ENCODE measurements around the gene PFKP. TPM values are rescaled to one million over a fixed set of nuclear protein-coding genes. Genes with fewer than 3 reads are reported as not detected.

Gene PFKP
- total and polyA plus RNA-seq, 5 donors from 2014 or later = 43.1 to 103 (median 52.3) TPM

DNA sequence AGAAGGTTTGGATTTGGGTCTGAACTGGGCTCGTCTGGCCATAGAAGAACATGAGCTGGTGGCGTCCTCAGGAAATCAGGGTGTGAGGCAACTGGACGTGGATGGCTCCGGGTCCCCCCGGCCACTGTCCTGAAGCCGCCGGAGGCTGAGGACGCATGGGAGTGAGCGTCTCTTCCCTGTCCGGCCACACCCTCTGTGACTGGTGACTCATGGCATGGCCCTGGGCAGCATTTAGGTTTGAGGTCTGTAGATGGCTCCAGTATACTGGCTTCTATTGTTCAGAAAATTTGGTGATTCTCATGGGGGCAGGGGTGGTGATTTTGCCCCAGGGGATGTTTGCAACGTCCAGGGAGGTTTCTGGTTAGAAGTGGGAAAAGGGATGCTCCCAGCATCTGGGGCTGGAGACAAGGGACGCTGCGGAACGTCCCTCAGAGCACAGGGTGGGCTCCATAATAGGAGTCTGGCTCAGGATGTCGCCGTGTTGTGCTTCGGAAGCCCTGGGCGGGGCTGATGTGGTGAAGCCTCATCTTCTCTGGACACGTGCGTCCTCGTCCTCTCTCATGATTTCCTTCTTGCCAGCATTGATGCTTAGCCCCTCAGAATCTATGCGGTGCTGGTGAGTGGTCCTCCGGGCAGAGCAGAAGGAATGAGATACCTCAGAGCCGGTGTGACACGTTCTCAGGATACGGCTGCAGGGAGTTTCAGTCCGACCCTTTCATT is 55.3 kb downstream of the PFKP start:
- peaks cover 47% of the 10 kb centered on the region for H3K36me3 ChIP-seq (ENCODE audit: control insufficient read depth, insufficient read depth, low read length)
- no peak overlapping the region for H3K27ac Mint-ChIP-seq

DNA sequence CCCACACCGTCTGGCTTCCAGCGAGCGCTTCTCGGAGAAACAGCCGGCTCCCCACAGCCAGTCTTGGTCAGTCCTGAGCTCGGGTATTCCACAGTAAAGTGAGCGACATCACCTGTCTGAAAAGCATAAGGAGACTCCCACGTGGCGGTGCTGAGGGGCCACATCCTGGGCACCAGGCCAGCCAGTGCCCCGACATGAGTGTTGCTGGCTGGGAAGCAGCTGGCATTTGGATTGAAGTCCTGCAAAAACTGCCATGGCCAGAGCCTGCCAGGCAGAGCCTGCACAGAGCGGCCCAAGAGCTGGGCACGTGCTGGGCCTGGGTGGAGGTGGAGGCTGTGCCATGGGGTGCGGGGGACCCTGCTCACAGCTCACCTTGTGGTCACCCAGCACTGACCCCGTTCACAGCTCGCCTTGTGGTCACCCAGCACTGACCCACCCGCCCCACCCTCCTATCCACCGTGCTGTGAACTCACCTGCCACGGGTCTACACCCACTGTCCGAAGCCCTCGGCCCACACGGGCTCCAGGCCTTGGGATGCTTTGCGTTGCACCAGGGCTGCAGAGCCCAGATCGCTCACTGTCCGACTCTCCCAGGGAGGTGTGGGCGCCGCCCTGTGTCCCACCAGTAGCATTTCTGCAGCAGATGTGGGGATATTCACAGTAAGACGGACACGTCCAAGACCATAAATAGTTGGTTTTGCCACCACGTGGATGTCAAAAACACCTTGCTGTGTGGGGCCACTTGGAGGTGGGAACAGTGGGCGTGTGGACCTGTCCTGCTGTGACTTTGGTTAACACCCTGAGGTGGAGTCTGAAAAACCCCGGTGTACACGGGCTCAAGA is 56.4 kb downstream of the PFKP start:
- Histone ChIP-seq H3K4me1 (ENCODE audit: control insufficient read depth, insufficient read depth, low read length, poor library complexity, severe bottlenecking) (no peaks in the 10 kb centered on the region), H3K36me3 (ENCODE audit: control insufficient read depth, insufficient read depth, low read length) (peaks cover 39% of the 10 kb centered on the region), H3K4me3 (ENCODE audit: low read depth, low read length) (no peak overlapping the region), H3K27ac (ENCODE audit: insufficient read depth, low read length, poor library complexity, severe bottlenecking) (no peak overlapping the region), H3K9me3 (ENCODE audit: control insufficient read depth in 2 of 2, low read length in 2 of 2) (no peaks in the 10 kb centered on the region), H3K27me3 (ENCODE audit: control insufficient read depth, insufficient read depth, low read length) (no peaks in the 10 kb centered on the region)
- Mint-ChIP-seq H3K9me3 (peaks cover 0 to 1% (median 0%) of the 10 kb centered on the region in 7 donors), H3K27me3 (no peaks in the 10 kb centered on the region), H3K4me3 (no peak overlapping the region), H3K4me1 (no peaks in the 10 kb centered on the region), H3K36me3 (peaks cover 22% of the 10 kb centered on the region), H3K27ac (no peak overlapping the region)
- DNase-seq (no peak), ATAC-seq (ENCODE audit: low read depth in 2 of 2) (no peak)

More for the DNA sequence above, 55.3 kb downstream of the PFKP start:
- Mint-ChIP-seq H3K36me3 (peaks cover 27% of the 10 kb centered on the region), H3K9me3 (peaks cover 0 to 1% (median 0%) of the 10 kb centered on the region in 7 donors), H3K4me1 (no peaks in the 10 kb centered on the region), H3K27me3 (no peaks in the 10 kb centered on the region), H3K4me3 (no peak overlapping the region)
- no peaks in the 10 kb centered on the region for H3K9me3 ChIP-seq (ENCODE audit: control insufficient read depth in 2 of 2, low read length in 2 of 2)
- DNase-seq (no peak), ATAC-seq (ENCODE audit: low read depth in 2 of 2) (no peak)
- no peaks in the 10 kb centered on the region for H3K27me3 ChIP-seq (ENCODE audit: control insufficient read depth, insufficient read depth, low read length)
- no peaks in the 10 kb centered on the region for H3K4me1 ChIP-seq (ENCODE audit: control insufficient read depth, insufficient read depth, low read length, poor library complexity, severe bottlenecking)
- H3K4me3 ChIP-seq (ENCODE audit: low read depth, low read length) = no peak overlapping the region
- no peak overlapping the region for H3K27ac ChIP-seq (ENCODE audit: insufficient read depth, low read length, poor library complexity, severe bottlenecking)

DNA sequence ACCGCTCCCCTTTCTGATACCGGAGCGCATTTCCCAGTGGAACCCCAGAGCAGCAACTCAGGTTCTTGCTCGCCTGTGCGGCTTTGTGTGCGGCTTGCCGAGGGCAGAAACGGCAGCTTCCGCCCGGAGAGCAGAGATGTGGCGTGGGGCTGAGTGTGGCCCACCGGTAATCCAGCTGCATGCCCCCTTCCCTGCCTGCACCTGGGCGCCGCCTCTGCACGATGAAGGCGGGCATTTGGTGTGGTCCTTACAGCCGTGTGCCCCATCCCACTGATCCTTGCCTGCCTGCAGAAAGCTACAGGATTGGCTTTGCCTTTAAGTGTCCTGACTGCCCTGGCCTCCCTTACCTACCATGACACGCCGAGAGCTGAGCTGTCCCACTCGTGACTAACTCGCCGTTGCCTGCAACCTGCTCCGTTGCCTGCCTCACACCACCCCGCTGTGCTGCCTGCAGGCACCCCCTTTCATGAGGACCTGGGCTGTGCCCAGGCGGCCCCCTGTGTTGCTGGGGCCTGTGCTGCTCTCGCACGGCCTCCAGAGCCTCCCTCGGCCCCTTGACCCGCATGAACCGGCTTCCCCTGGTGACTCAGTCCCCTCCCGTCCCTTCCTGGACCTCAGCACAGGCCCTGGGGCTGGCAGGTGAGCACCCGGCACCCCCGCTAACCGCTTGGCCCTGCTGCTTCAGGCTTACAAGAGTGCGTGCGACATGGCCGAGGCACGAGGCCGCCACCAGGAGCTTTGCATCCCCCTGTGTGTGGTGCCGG is 57.2 kb downstream of the PFKP start:
- Mint-ChIP-seq H3K4me1 (no peaks in the 10 kb centered on the region), H3K36me3 (peaks cover 20% of the 10 kb centered on the region), H3K27me3 (no peaks in the 10 kb centered on the region), H3K9me3 (peaks cover 0 to 1% (median 0%) of the 10 kb centered on the region in 7 donors), H3K27ac (no peak overlapping the region), H3K4me3 (no peak overlapping the region)
- H3K27me3 ChIP-seq (ENCODE audit: control insufficient read depth, insufficient read depth, low read length) = no peaks in the 10 kb centered on the region
- H3K9me3 ChIP-seq (ENCODE audit: control insufficient read depth in 2 of 2, low read length in 2 of 2) = no peaks in the 10 kb centered on the region
- ATAC-seq (ENCODE audit: low read depth in 2 of 2) = no peak
- no peak overlapping the region for H3K4me3 ChIP-seq (ENCODE audit: low read depth, low read length)
- H3K36me3 ChIP-seq (ENCODE audit: control insufficient read depth, insufficient read depth, low read length) = peaks cover 36% of the 10 kb centered on the region
- DNase-seq = no peak
- no peaks in the 10 kb centered on the region for H3K4me1 ChIP-seq (ENCODE audit: control insufficient read depth, insufficient read depth, low read length, poor library complexity, severe bottlenecking)
- H3K27ac ChIP-seq (ENCODE audit: insufficient read depth, low read length, poor library complexity, severe bottlenecking) = no peak overlapping the region

DNA sequence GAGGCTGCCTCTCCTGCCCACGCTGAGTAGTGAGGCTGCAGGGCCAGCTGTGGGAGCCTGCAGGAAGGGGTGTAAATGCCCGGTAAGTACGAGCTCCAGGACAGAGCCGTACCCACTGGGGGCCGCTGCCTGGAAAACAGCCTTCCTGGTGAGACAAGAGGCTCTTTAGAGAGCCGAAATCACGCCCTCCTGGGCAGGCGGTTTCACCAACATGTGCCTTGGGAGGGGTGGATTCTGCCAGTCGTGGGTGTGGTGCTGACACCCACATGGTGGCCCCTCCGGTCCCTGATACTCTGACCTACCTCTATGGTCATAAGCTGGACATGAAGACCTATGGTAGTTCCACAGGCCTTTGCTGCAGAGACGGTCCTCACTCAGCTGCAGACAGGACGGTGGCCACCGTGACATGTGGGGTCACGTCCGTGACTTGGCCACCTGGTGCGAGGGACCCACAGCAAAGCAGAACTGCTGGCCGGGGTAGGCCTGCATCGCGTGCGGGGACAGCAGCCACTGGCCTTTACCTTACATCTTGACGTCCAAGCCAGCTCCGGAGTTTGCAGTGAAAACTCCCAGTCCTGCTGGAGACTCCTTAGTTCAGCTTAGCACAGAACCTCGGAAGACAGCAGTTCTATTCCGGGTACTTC is 58.3 kb downstream of the PFKP start:
- ATAC-seq (ENCODE audit: low read depth in 2 of 2) (no peak), DNase-seq (no peak)
- peaks cover 27% of the 10 kb centered on the region for H3K36me3 Mint-ChIP-seq
- Histone ChIP-seq H3K9me3 (ENCODE audit: control insufficient read depth in 2 of 2, low read length in 2 of 2) (no peaks in the 10 kb centered on the region), H3K27me3 (ENCODE audit: control insufficient read depth, insufficient read depth, low read length) (no peaks in the 10 kb centered on the region), H3K4me1 (ENCODE audit: control insufficient read depth, insufficient read depth, low read length, poor library complexity, severe bottlenecking) (no peaks in the 10 kb centered on the region), H3K36me3 (ENCODE audit: control insufficient read depth, insufficient read depth, low read length) (peaks cover 36% of the 10 kb centered on the region), H3K4me3 (ENCODE audit: low read depth, low read length) (no peak overlapping the region), H3K27ac (ENCODE audit: insufficient read depth, low read length, poor library complexity, severe bottlenecking) (no peak overlapping the region)
- no peaks in the 10 kb centered on the region for H3K4me1 Mint-ChIP-seq
- no peak overlapping the region for H3K27ac Mint-ChIP-seq
- H3K4me3 Mint-ChIP-seq = no peak overlapping the region
- H3K9me3 Mint-ChIP-seq = peaks cover 0 to 2% (median 0%) of the 10 kb centered on the region in 7 donors
- H3K27me3 Mint-ChIP-seq = no peaks in the 10 kb centered on the region

DNA sequence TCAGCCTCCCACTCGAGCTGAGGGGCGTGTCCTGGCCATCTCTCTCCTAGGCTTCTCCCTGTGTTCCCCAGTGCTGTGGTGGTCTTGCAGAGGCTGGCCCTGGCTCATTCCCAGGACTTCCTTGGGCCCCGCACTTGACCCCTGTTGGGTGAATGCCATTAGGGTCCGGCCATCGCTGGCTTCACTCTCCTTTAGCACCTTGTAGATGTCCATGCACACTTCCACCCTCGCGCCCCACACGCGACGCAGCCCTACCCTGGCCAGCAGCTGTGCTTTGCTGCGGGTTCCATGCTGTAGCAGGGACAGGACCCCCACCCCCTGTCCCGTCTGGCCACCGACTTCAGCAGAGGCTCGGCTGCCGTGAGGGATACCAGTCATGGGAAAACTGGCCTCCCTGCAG is 58.9 kb downstream of the PFKP start:
- Mint-ChIP-seq H3K4me1 (no peaks in the 10 kb centered on the region), H3K9me3 (peaks cover 0 to 2% (median 0%) of the 10 kb centered on the region in 7 donors), H3K36me3 (peaks cover 27% of the 10 kb centered on the region), H3K27ac (no peak overlapping the region), H3K27me3 (no peaks in the 10 kb centered on the region), H3K4me3 (no peak overlapping the region)
- Histone ChIP-seq H3K27me3 (ENCODE audit: control insufficient read depth, insufficient read depth, low read length) (no peaks in the 10 kb centered on the region), H3K4me3 (ENCODE audit: low read depth, low read length) (no peak overlapping the region), H3K9me3 (ENCODE audit: control insufficient read depth in 2 of 2, low read length in 2 of 2) (no peaks in the 10 kb centered on the region), H3K36me3 (ENCODE audit: control insufficient read depth, insufficient read depth, low read length) (peaks cover 35% of the 10 kb centered on the region), H3K4me1 (ENCODE audit: control insufficient read depth, insufficient read depth, low read length, poor library complexity, severe bottlenecking) (no peaks in the 10 kb centered on the region), H3K27ac (ENCODE audit: insufficient read depth, low read length, poor library complexity, severe bottlenecking) (no peak overlapping the region)
- ATAC-seq (ENCODE audit: low read depth in 2 of 2) (no peak), DNase-seq (no peak)

DNA sequence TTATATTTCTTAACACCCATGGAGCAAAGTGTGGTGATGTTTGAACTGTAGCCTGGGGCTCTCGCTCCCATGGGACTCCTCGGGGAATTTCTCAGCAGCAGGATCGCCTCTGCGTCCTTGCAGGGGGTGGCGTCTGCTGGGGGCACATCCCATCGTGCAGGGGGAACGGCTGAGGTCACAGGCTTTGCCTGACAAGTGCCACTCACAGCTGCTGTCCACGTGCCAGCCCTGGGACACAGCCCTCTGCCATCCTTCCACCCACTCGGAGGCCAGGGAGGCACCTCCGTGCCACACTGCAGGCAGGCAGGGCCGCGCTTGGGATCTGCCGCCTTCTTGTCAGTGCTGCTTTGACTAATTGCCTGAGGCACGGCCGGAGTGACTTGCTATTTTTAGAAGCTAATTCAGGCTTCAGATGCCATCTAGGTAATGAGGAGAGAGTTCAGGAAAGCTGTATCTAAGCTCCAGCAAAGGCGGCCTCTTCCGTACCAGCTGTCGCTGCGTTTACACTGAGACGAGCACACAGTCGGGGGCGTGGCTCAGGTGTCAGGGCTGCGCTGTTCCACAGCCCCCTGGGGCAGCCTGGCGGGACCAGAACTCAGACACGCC is 59.5 kb downstream of the PFKP start:
- Mint-ChIP-seq H3K9me3 (peaks cover 0 to 2% (median 0%) of the 10 kb centered on the region in 7 donors), H3K27ac (no peak overlapping the region), H3K4me1 (no peaks in the 10 kb centered on the region), H3K27me3 (no peaks in the 10 kb centered on the region), H3K4me3 (no peak overlapping the region), H3K36me3 (peaks cover 27% of the 10 kb centered on the region)
- no peak for ATAC-seq (ENCODE audit: low read depth in 2 of 2)
- Histone ChIP-seq H3K4me3 (ENCODE audit: low read depth, low read length) (no peak overlapping the region), H3K27me3 (ENCODE audit: control insufficient read depth, insufficient read depth, low read length) (no peaks in the 10 kb centered on the region), H3K36me3 (ENCODE audit: control insufficient read depth, insufficient read depth, low read length) (peaks cover 35% of the 10 kb centered on the region), H3K9me3 (ENCODE audit: control insufficient read depth in 2 of 2, low read length in 2 of 2) (no peaks in the 10 kb centered on the region), H3K4me1 (ENCODE audit: control insufficient read depth, insufficient read depth, low read length, poor library complexity, severe bottlenecking) (no peaks in the 10 kb centered on the region), H3K27ac (ENCODE audit: insufficient read depth, low read length, poor library complexity, severe bottlenecking) (no peak overlapping the region)
- DNase-seq = no peak

DNA sequence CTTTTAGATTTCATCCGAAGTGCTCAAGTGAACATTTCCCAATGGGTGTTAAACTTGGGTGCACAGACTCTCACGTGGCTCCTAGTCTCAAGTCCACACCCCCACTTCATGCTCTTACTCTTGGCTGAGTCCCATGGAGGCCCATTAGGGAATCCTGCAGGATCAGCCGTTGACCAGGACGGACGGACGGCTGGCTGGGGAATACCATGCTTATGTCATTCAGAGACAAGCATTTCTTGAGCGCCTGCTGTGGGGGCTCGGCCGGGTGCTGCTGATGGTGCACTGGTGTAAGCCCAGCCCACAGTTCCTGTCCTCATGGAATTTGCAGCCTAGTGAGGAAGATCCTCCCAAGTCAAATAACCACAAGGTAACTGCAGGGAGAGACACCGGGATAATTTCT is 60.6 kb downstream of the PFKP start:
- Histone ChIP-seq H3K36me3 (ENCODE audit: control insufficient read depth, insufficient read depth, low read length) (peaks cover 36% of the 10 kb centered on the region), H3K27ac (ENCODE audit: insufficient read depth, low read length, poor library complexity, severe bottlenecking) (no peak overlapping the region), H3K27me3 (ENCODE audit: control insufficient read depth, insufficient read depth, low read length) (no peaks in the 10 kb centered on the region), H3K9me3 (ENCODE audit: control insufficient read depth in 2 of 2, low read length in 2 of 2) (no peaks in the 10 kb centered on the region), H3K4me3 (ENCODE audit: low read depth, low read length) (no peak overlapping the region), H3K4me1 (ENCODE audit: control insufficient read depth, insufficient read depth, low read length, poor library complexity, severe bottlenecking) (no peaks in the 10 kb centered on the region)
- Mint-ChIP-seq H3K4me1 (no peaks in the 10 kb centered on the region), H3K4me3 (no peak overlapping the region), H3K27ac (no peak overlapping the region), H3K9me3 (peaks cover 0 to 2% (median 0%) of the 10 kb centered on the region in 7 donors), H3K27me3 (no peaks in the 10 kb centered on the region), H3K36me3 (peaks cover 28% of the 10 kb centered on the region)
- DNase-seq (no peak), ATAC-seq (ENCODE audit: low read depth in 2 of 2) (no peak)

Data from CD4-positive, CD25-positive, alpha-beta regulatory T cell (primary cell).